Progenitor cell of endocrine pancreas (in vitro differentiated cells): ENCODE results near the gene GTF2H3. TPM values are rescaled to one million over a fixed set of nuclear protein-coding genes. Genes with fewer than 3 reads are reported as not detected.

ENCODE experiments used
- DNase-seq: peaks from one replicate; pipeline ENCODE4 v3.0.0; 2021; ENCODE audit warnings: low spot score; ENCODE audit not compliant: unreplicated experiment
- H3K27ac Mint-ChIP-seq: 2 replicates; pipeline ENCODE4 v1.8.0; 2021; ENCODE audit warnings: mild to moderate bottlenecking, moderate library complexity, mixed read lengths
- H3K27me3 Mint-ChIP-seq: 2 replicates; pipeline ENCODE4 v1.8.0; 2021; ENCODE audit warnings: mixed read lengths
- H3K36me3 Mint-ChIP-seq: 2 replicates; pipeline ENCODE4 v1.8.0; 2022; ENCODE audit warnings: mixed read lengths; ENCODE audit not compliant: insufficient read depth
- H3K4me1 Mint-ChIP-seq: 2 replicates; pipeline ENCODE4 v1.8.0; 2021; ENCODE audit warnings: low read depth, mixed read lengths
- H3K4me3 Mint-ChIP-seq: 2 replicates; pipeline ENCODE4 v1.8.0; 2021; ENCODE audit warnings: low read depth, mild to moderate bottlenecking, moderate library complexity, mixed read lengths
- H3K9me3 Mint-ChIP-seq: 2 replicates; pipeline ENCODE4 v1.8.0; 2021; ENCODE audit warnings: low read depth, mixed read lengths
- total RNA-seq: library from RNA; stranded (reverse); gene quantifications from 2 replicates; pipeline ENCODE4 v1.2.1, GENCODE V29; 2021
- TF ChIP-seq, protein P1 (sequence below): fragments of 200-600 bp; sonication (generic); IDR thresholded peaks from one replicate; pipeline ENCODE4 v1.5.0; 2021; ENCODE audit warnings: antibody characterized with exemption, mild to moderate bottlenecking; ENCODE audit not compliant: unreplicated experiment

Gene GTF2H3
- total RNA-seq, 1 donor from 2014 or later = 32.7 TPM

DNA sequence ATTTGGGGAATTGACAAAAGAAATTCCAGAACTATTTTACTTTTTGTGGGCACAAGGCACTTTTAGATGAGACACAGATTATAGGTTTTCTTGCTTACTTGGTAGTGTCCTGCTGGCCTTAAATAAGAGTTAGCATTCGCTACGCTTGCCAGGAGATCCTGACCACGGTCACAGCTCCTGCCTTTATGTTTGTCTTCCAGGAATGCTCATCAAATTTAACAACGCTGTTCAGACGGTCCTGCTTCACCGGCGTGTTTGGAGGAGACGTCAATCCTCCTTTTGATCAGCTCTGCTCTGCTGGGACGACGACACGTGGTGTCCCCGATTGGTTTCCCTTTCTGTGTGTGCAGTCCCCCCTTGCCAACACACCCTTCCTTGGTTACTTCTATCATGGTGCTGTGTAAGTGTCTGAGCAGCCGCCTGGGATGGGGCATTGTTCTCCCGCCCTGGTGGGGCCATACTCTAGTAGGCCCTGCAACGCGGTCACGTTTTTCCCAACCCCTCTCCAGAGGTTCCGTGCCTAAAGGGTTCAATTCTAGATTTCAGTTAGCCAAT is 53.1 kb downstream of the GTF2H3 start:
- no peak overlapping the region for H3K27ac Mint-ChIP-seq
- H3K36me3 Mint-ChIP-seq = peaks cover 16% of the 10 kb centered on the region
- DNase-seq = no peak
- TF ChIP-seq, protein P1, sequence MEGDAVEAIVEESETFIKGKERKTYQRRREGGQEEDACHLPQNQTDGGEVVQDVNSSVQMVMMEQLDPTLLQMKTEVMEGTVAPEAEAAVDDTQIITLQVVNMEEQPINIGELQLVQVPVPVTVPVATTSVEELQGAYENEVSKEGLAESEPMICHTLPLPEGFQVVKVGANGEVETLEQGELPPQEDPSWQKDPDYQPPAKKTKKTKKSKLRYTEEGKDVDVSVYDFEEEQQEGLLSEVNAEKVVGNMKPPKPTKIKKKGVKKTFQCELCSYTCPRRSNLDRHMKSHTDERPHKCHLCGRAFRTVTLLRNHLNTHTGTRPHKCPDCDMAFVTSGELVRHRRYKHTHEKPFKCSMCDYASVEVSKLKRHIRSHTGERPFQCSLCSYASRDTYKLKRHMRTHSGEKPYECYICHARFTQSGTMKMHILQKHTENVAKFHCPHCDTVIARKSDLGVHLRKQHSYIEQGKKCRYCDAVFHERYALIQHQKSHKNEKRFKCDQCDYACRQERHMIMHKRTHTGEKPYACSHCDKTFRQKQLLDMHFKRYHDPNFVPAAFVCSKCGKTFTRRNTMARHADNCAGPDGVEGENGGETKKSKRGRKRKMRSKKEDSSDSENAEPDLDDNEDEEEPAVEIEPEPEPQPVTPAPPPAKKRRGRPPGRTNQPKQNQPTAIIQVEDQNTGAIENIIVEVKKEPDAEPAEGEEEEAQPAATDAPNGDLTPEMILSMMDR = no peak
- H3K27me3 Mint-ChIP-seq = no peaks in the 10 kb centered on the region
- H3K4me3 Mint-ChIP-seq = no peak overlapping the region
- H3K9me3 Mint-ChIP-seq = no peaks in the 10 kb centered on the region
- H3K4me1 Mint-ChIP-seq = no peaks in the 10 kb centered on the region

DNA sequence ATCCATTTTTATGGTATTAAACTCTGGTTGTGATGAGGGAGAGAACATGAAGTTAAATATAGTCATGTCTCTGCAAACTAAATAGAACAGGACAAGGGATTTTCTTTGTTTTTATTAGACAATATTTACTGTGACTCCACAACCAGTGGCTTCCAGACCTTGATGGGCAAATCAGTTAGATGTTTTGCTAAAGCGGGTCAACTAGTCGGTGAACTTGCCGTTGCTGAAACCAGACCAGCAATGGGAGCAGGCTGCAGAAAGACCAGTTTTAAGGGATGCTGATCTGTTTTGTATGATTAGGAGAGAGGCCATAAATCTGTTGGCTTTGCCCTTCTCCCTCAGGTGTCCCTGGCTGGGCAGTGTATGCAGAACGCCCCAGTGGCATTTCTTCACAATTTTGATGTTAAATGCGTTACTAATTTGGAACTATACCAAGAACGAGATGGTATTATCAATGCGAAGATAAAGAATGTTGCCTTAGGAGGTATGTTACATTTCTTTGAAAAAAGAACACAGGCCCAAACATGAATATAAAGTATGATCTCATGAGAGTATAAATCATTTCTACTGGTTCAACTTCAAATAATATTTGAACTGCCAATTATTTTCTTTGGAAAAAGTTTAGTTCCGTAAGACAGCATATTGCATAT is 56.7 kb downstream of the GTF2H3 start:
- TF ChIP-seq, protein P1 = no peak
- H3K9me3 Mint-ChIP-seq = no peaks in the 10 kb centered on the region
- no peak overlapping the region for H3K27ac Mint-ChIP-seq
- H3K4me1 Mint-ChIP-seq = no peaks in the 10 kb centered on the region
- H3K27me3 Mint-ChIP-seq = no peaks in the 10 kb centered on the region
- DNase-seq = no peak
- H3K4me3 Mint-ChIP-seq = no peak overlapping the region
- peaks cover 22% of the 10 kb centered on the region for H3K36me3 Mint-ChIP-seq

DNA sequence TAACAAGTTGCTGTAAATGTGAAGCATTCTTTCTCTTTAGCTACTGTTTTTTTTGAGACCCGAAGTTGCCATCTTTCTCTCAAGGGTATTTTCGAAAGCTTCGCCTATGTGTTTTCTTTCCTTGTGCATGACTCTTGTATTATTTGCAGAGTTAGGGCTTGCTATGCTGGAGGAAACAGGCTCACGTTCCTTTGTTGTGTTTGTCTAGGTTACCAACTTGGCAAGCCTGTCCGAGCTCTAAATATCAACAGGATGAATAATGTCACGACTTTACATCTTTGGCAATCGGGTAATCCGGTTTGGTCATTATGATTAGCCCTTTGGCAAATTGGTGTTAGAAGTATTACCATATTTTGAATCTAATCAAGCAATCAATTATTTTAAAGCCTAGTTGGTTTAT is 62.6 kb downstream of the GTF2H3 start:
- Mint-ChIP-seq H3K36me3 (peaks cover 26% of the 10 kb centered on the region), H3K4me1 (no peaks in the 10 kb centered on the region), H3K27ac (peak overlapping the region; percentile 37), H3K27me3 (no peaks in the 10 kb centered on the region), H3K9me3 (no peaks in the 10 kb centered on the region), H3K4me3 (no peak overlapping the region)
- TF ChIP-seq, protein P1 = no peak
- DNase-seq = no peak

DNA sequence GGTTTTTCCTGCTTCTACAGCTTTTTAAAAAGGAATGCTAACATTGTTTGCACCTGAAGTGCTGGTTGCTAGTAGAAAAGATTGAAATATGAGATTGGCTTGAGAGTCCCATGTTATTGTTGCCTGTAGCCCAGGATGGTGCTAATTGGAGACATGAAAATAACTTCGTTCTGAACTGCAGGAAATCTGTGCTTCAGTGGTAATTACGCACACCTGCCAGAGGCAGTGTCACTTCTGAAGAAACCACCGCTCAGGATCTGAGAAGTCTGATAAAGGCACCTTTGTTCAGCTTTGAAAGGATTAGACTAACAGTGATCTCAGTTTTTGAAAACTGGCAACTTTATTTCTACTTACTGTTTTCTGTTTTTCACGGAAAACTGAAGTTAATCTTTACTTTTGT is 63.0 kb downstream of the GTF2H3 start:
- Mint-ChIP-seq H3K4me1 (no peaks in the 10 kb centered on the region), H3K36me3 (peaks cover 23% of the 10 kb centered on the region), H3K4me3 (no peak overlapping the region), H3K27ac (no peak overlapping the region), H3K27me3 (no peaks in the 10 kb centered on the region), H3K9me3 (no peaks in the 10 kb centered on the region)
- DNase-seq = no peak
- TF ChIP-seq, protein P1 = no peak

DNA sequence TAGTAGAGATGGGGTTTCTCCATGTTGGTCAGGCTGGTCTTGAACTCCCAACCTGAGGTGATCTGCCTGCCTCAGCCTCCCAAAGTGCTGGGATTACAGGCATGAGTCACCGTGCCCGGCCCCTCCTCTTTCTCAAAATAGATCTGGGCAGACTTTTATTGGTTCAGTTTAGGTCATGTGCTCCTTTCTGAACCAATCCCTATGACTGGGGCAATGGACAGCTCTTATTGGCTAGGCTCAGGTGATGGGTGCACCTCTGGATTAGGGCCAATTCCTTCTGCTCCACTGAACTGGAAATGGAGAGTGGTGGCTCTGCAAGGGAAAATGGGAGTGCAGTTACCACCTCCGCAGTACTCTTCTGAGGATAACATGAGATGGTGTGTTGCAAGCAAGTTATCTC is 72.3 kb downstream of the GTF2H3 start:
- TF ChIP-seq, protein P1 = no peak
- DNase-seq = no peak

More for the DNA sequence above, 72.3 kb downstream of the GTF2H3 start:
- Mint-ChIP-seq H3K4me3 (no peak overlapping the region), H3K27ac (no peak overlapping the region), H3K36me3 (peaks cover 16% of the 10 kb centered on the region), H3K4me1 (peaks cover under 1% of the 10 kb centered on the region), H3K9me3 (no peaks in the 10 kb centered on the region), H3K27me3 (no peaks in the 10 kb centered on the region)
